Measurements from ENCODE around the gene GK.
"Not testable (repeated sequence)": the region's sequence is repeated elsewhere in the genome, so short reads cannot be mapped to it uniquely, and the experiment has no call there.

- not testable (repeated sequence) for TF ChIP-seq POLR2A (IDR thresholded peaks at IDR 0.05; ENCODE audit: low read length); CTCF (IDR thresholded peaks at IDR 0.05); CBX2 (IDR thresholded peaks at IDR 0.05; ENCODE audit: borderline replicate concordance, low read depth); CEBPB (IDR thresholded peaks at IDR 0.05); CHD2 (IDR thresholded peaks at IDR 0.05; ENCODE audit: low read length, partially characterized antibody); SREBF2 (IDR thresholded peaks at IDR 0.05); RAD21 (conservative IDR thresholded peaks at IDR 0.05 in 1 of 2, IDR thresholded peaks at IDR 0.05 in 1 of 2)
These were observed 13.5 kb upstream of the GK start for GRCh38 chrX:30639702-30640101.
